Ascending aorta (tissue), 2 donors: ENCODE results near the gene HELZ. TPM values are rescaled to one million over a fixed set of nuclear protein-coding genes. Genes with fewer than 3 reads are reported as not detected.

Experiments
- DNase-seq, 2 donors: peaks; one replicate each; pipeline ENCODE4 v3.0.0-alpha.2; 2019; ENCODE audit warnings: low spot score in 2 of 2
- H3K27ac ChIP-seq, 2 donors: fragments of 200-600 bp; sonication (generic); one replicate each; pipeline ENCODE4 v1.5.1; 2016 to 2017; ENCODE audit warnings: mild to moderate bottlenecking in 1 of 2
- H3K27me3 ChIP-seq: fragments of 200-600 bp; sonication (generic); one replicate; pipeline ENCODE4 v1.5.1; 2017
- H3K36me3 ChIP-seq, 2 donors: fragments of 200-600 bp; sonication (generic); one replicate each; pipeline ENCODE4 v1.5.1; 2016
- H3K4me1 ChIP-seq, 2 donors: fragments of 200-600 bp; sonication (generic); one replicate each; pipeline ENCODE4 v1.5.1; 2016 to 2017; ENCODE audit warnings: mild to moderate bottlenecking in 1 of 2
- H3K4me3 ChIP-seq, 2 donors: fragments of 200-600 bp; sonication (generic); one replicate each; pipeline ENCODE4 v1.5.1; 2016 to 2017; ENCODE audit warnings: mild to moderate bottlenecking in 1 of 2
- H3K9me3 ChIP-seq, 2 donors: fragments of 200-600 bp; sonication (generic); one replicate each; pipeline ENCODE4 v1.5.1; 2016
- CTCF ChIP-seq, 3 experiments: fragments of 200-600 bp in 2 of 3; fragments of 450-650 bp in 1 of 3; sonication (generic) in 2 of 3; IDR thresholded peaks; one replicate each; pipeline ENCODE4 v1.5.1; 2016 to 2019; ENCODE audit warnings: antibody characterized with exemption in 3 of 3, mild to moderate bottlenecking in 1 of 3, moderate library complexity in 1 of 3
- intact Hi-C: fragments of 100-400 bp; cut with DNase I; formaldehyde crosslinking; loops from one replicate; pipeline ENCODE4 v1.15.1; 2023
- total RNA-seq: library from RNA; depleted of rRNA; stranded (reverse); fragments of >200 nt; gene quantifications from one replicate; pipeline ENCODE4 v1.1.0, GENCODE V29; 2016

The HELZ gene
- total RNA-seq, 1 donor from 2014 or later: 36.1 TPM

GRCh38 chr17:67280279-67280678 lies 35.3 kb upstream of the HELZ start:
- no peaks in the 10 kb centered on the region for H3K9me3 ChIP-seq
- no peak for TF ChIP-seq CTCF (IDR thresholded peaks at IDR 0.05)
- H3K36me3 ChIP-seq: no peaks in the 10 kb centered on the region
- H3K4me3 ChIP-seq: no peak overlapping the region
- no peaks in the 10 kb centered on the region for H3K27me3 ChIP-seq
- no peaks in the 10 kb centered on the region for H3K4me1 ChIP-seq
- intact Hi-C loops: no loop called here
- no peak for DNase-seq
- no peak overlapping the region for H3K27ac ChIP-seq

DNA sequence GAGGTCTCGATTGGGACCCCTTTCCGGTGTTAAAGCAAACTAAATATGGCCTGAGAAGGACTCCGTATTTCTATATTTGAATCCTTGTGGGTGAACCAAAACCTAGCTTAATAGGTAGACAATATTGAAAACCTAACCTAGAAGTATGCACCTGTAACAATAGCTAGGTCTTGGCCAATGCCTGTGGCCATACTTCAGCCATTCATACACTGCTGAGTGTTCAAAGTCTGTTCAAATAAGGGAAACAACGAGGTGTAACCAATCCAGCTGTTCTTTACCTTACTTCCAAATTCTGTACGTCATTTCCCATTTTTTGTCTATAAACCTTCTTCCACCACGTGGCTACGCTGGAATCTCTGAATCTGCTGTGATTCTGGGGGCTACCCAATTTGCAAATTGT lies 34.1 kb upstream of the HELZ start:
- no peak overlapping the region for H3K4me3 ChIP-seq
- no peaks in the 10 kb centered on the region for H3K27me3 ChIP-seq
- H3K36me3 ChIP-seq: no peaks in the 10 kb centered on the region
- DNase-seq: no peak
- no peaks in the 10 kb centered on the region for H3K4me1 ChIP-seq
- TF ChIP-seq CTCF (IDR thresholded peaks at IDR 0.05): no peak
- intact Hi-C loops: no loop called here
- H3K27ac ChIP-seq: no peak overlapping the region
- H3K9me3 ChIP-seq: no peaks in the 10 kb centered on the region

- Histone ChIP-seq H3K27ac (no peak overlapping the region), H3K4me1 (no peaks in the 10 kb centered on the region), H3K4me3 (no peak overlapping the region), H3K9me3 (no peaks in the 10 kb centered on the region), H3K36me3 (no peaks in the 10 kb centered on the region), H3K27me3 (no peaks in the 10 kb centered on the region)
- no peak for DNase-seq
- intact Hi-C loops: no loop called here
- TF ChIP-seq CTCF (IDR thresholded peaks at IDR 0.05): no peak
Measured at GRCh38 chr17:67278363-67278762, 33.4 kb upstream of the HELZ start.

DNA sequence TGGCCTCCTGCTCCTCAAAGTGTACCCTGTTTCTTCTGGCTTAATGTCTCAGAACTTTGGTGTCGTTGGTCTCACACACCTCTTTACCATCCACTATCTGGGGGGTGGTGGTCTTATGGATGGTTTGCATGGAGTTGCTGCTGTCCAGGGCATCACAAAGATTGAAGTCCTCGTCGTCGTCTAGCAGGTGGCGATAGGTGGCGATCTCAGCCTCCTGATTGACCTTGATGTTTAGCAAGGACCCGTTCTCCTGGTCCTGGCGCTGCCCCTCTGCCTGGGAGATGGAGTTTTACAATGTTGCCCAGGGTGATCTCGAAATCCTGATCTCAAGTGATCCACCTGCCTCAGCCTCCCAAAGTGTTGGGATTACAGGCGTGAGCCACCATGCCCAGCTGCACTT lies 31.1 kb upstream of the HELZ start:
- DNase-seq: no peak
- Histone ChIP-seq H3K4me1 (no peaks in the 10 kb centered on the region), H3K27ac (no peak overlapping the region), H3K36me3 (no peaks in the 10 kb centered on the region), H3K27me3 (no peaks in the 10 kb centered on the region), H3K9me3 (no peaks in the 10 kb centered on the region), H3K4me3 (no peak overlapping the region)
- no peak for TF ChIP-seq CTCF (IDR thresholded peaks at IDR 0.05)
- intact Hi-C loops: no loop called here

DNA sequence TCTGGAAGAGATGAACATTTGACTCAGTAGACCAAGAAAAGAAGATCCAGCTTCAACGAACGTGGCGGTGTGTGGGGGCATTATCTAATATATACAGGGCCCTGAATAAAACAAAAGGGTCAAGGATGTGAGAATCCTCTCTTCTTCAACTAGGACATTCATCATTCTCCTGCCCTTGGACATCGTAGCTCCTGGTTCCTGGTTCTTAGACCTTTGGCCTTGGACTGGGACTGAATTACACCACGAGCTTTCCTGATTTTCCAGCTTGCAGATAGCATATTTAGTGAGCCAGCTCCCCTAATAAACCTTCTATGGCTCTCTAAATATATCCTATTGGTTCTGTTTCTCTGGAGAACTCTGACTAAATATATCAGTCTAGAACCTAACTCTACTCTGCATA lies 29.5 kb upstream of the HELZ start:
- no peak for TF ChIP-seq CTCF (IDR thresholded peaks at IDR 0.05)
- no peaks in the 10 kb centered on the region for H3K9me3 ChIP-seq
- H3K27ac ChIP-seq: no peak overlapping the region
- H3K27me3 ChIP-seq: no peaks in the 10 kb centered on the region
- no peak for DNase-seq
- no peaks in the 10 kb centered on the region for H3K4me1 ChIP-seq
- intact Hi-C loops: no loop called here
- H3K4me3 ChIP-seq: no peak overlapping the region
- no peaks in the 10 kb centered on the region for H3K36me3 ChIP-seq

DNA sequence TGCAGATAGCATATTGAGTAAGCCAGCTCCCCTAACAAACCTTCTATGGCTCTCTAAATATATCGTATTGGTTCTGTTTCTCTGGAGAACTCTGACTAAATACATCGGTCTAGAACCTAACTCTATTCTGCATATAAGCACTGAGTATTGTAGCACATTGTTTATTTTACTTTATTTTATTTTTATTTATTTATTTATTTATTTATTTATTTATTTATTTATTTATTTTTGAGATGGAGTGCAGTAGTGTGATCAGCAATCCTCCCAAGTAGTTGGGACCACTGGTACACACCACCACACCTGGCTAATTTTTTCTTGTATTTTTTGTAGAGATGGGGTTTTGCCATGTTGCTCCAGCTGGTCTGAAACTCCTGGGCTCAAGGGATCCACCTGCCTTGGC lies 28.9 kb upstream of the HELZ start:
- H3K9me3 ChIP-seq: no peaks in the 10 kb centered on the region
- intact Hi-C loops: no loop called here
- no peak for TF ChIP-seq CTCF (IDR thresholded peaks at IDR 0.05)
- H3K36me3 ChIP-seq: no peaks in the 10 kb centered on the region
- no peaks in the 10 kb centered on the region for H3K4me1 ChIP-seq
- no peak overlapping the region for H3K27ac ChIP-seq
- DNase-seq: no peak
- no peaks in the 10 kb centered on the region for H3K27me3 ChIP-seq
- H3K4me3 ChIP-seq: no peak overlapping the region
